AG08395 (cell line): ENCODE measurements around the gene ASIC3.
"Not testable (repeated sequence)": the region's sequence is repeated elsewhere in the genome, so short reads cannot be mapped to it uniquely, and the experiment has no call there.

Experiments used
- DNase-seq: peaks from one replicate; pipeline ENCODE4 v3.0.0; 2012; ENCODE audit warnings: mixed read lengths, low spot score

Gene ASIC3

GRCh38 chr7:151013733-151014497, 34.4 kb upstream of the ASIC3 start:
- DNase-seq, result peak; percentile 84

GRCh38 chr7:151014950-151015349, 33.4 kb upstream of the ASIC3 start:
- no peak for DNase-seq

- no peak for DNase-seq
Observed at GRCh38 chr7:151015967-151016366, 32.4 kb upstream of the ASIC3 start.

GRCh38 chr7:151016505-151016904, 31.8 kb upstream of the ASIC3 start:
- no peak for DNase-seq

- no peak for DNase-seq
Observed at GRCh38 chr7:151016942-151017341, 31.4 kb upstream of the ASIC3 start.

- no peak for DNase-seq
Observed at GRCh38 chr7:151017370-151017952, 30.9 kb upstream of the ASIC3 start.

- DNase-seq, result peak; percentile 57
Observed at GRCh38 chr7:151017953-151018420, 30.3 kb upstream of the ASIC3 start.

GRCh38 chr7:151018421-151019129, 29.8 kb upstream of the ASIC3 start:
- no peak for DNase-seq

GRCh38 chr7:151019130-151019447, 29.2 kb upstream of the ASIC3 start:
- no peak for DNase-seq

- DNase-seq, result no peak
Observed at GRCh38 chr7:151020231-151020630, 28.1 kb upstream of the ASIC3 start.

GRCh38 chr7:151023232-151023631, 25.1 kb upstream of the ASIC3 start:
- DNase-seq, result no peak

GRCh38 chr7:151024435-151025056, 23.8 kb upstream of the ASIC3 start, which contains the start of gene ATG9B:
TSS of gene ATG9B (minus strand) at chr7:151024494. CDS start at chr7:151024423, 71 bp downstream.
- no peak for DNase-seq

- DNase-seq, result no peak
Observed at GRCh38 chr7:151025924-151026671, 22.2 kb upstream of the ASIC3 start.

GRCh38 chr7:151026771-151027727, 21.3 kb upstream of the ASIC3 start:
- not testable (repeated sequence) for DNase-seq

- DNase-seq, result not testable (repeated sequence)
Observed at GRCh38 chr7:151027728-151028130, 20.6 kb upstream of the ASIC3 start.

GRCh38 chr7:151028131-151028947, 20.0 kb upstream of the ASIC3 start, which contains the start of gene ABCB8:
TSS of gene ABCB8 (plus strand) at chr7:151028450. CDS start at chr7:151028516, 66 bp downstream.
- DNase-seq, result peak; percentile 100

- no peak for DNase-seq
Observed at GRCh38 chr7:151028948-151029501, 19.3 kb upstream of the ASIC3 start.

GRCh38 chr7:151031011-151031410, 17.3 kb upstream of the ASIC3 start:
- no peak for DNase-seq
